H9 (cell line): ENCODE data around the gene CAPN2. TPM values are rescaled to one million over a fixed set of nuclear protein-coding genes. Genes with fewer than 3 reads are reported as not detected.

Experiments used
- DNase-seq: peaks from one replicate; pipeline ENCODE4 v3.0.0-alpha.2; 2017
- H2AFZ ChIP-seq: one replicate; pipeline ENCODE4 v1.6.1; 2013; ENCODE audit warnings: mild to moderate bottlenecking, low read length, control low read depth, moderate library complexity
- H2AK5ac ChIP-seq: 2 replicates; pipeline ENCODE4 v1.6.1; 2013; ENCODE audit warnings: low read length, control low read depth, mixed read lengths; ENCODE audit not compliant: insufficient read length
- H2BK120ac ChIP-seq: one replicate; pipeline ENCODE4 v1.6.1; 2013; ENCODE audit warnings: low read depth, mild to moderate bottlenecking, low read length, control low read depth, inconsistent platforms; ENCODE audit not compliant: poor library complexity, severe bottlenecking
- H2BK12ac ChIP-seq: 2 replicates; pipeline ENCODE4 v1.6.1; 2013; ENCODE audit warnings: low read length, control low read depth, mixed read lengths, low read depth; ENCODE audit not compliant: insufficient read length
- H2BK15ac ChIP-seq: 2 replicates; pipeline ENCODE4 v1.6.1; 2013; ENCODE audit warnings: low read depth, low read length, control low read depth
- H2BK20ac ChIP-seq: one replicate; pipeline ENCODE4 v1.6.1; 2013; ENCODE audit warnings: low read depth, mild to moderate bottlenecking, low read length, control low read depth, inconsistent platforms; ENCODE audit not compliant: poor library complexity, severe bottlenecking
- H2BK5ac ChIP-seq: 2 replicates; pipeline ENCODE4 v1.6.1; 2013; ENCODE audit warnings: low read length, control low read depth, mixed read lengths; ENCODE audit not compliant: insufficient read length
- H3K14ac ChIP-seq: 2 replicates; pipeline ENCODE4 v1.6.1; 2013; ENCODE audit warnings: low read length, control low read depth; ENCODE audit not compliant: insufficient read depth
- H3K18ac ChIP-seq: 2 replicates; pipeline ENCODE4 v1.6.1; 2013; ENCODE audit warnings: low read depth, mild to moderate bottlenecking, mixed read lengths, low read length, control low read depth; ENCODE audit not compliant: insufficient read length
- H3K23ac ChIP-seq: 2 replicates; pipeline ENCODE4 v1.6.1; 2013; ENCODE audit warnings: low read length, control low read depth, mixed read lengths, low read depth; ENCODE audit not compliant: insufficient read length
- H3K23me2 ChIP-seq: 2 replicates; pipeline ENCODE4 v1.6.1; 2013; ENCODE audit warnings: low read depth, mild to moderate bottlenecking, mixed read lengths, low read length, control low read depth; ENCODE audit not compliant: insufficient read length, poor library complexity, severe bottlenecking
- H3K27ac ChIP-seq: 2 replicates; pipeline ENCODE4 v1.5.1; 2013; ENCODE audit warnings: low read length, control low read depth, mixed read lengths, low read depth; ENCODE audit not compliant: insufficient read length
- H3K27me3 ChIP-seq: 2 replicates; pipeline ENCODE4 v1.6.1; 2013; ENCODE audit warnings: low read length, control low read depth, inconsistent platforms; ENCODE audit not compliant: insufficient read depth
- H3K4ac ChIP-seq: 2 replicates; pipeline ENCODE4 v1.6.1; 2013; ENCODE audit warnings: low read depth, mild to moderate bottlenecking, control low read depth, inconsistent platforms, low read length, moderate library complexity
- H3K4me1 ChIP-seq: 2 replicates; pipeline ENCODE4 v1.6.1; 2013; ENCODE audit warnings: low read length, control low read depth, inconsistent platforms; ENCODE audit not compliant: insufficient read depth
- H3K4me2 ChIP-seq: 2 replicates; pipeline ENCODE4 v1.6.1; 2013; ENCODE audit warnings: low read length, control low read depth, mixed read lengths; ENCODE audit not compliant: insufficient read length, insufficient read depth
- H3K56ac ChIP-seq: 2 replicates; pipeline ENCODE4 v1.6.1; 2013; ENCODE audit warnings: low read depth, mild to moderate bottlenecking, mixed read lengths, low read length, control low read depth; ENCODE audit not compliant: insufficient read length
- H3K79me1 ChIP-seq: 2 replicates; pipeline ENCODE4 v1.6.1; 2013; ENCODE audit warnings: low read depth, mild to moderate bottlenecking, moderate library complexity, low read length, control low read depth, inconsistent platforms; ENCODE audit not compliant: insufficient read depth, poor library complexity, severe bottlenecking
- H3K79me2 ChIP-seq: 2 replicates; pipeline ENCODE4 v1.6.1; 2013; ENCODE audit warnings: low read length, control low read depth, inconsistent platforms; ENCODE audit not compliant: insufficient read depth
- H3K9ac ChIP-seq: 2 replicates; pipeline ENCODE4 v1.6.1; 2013; ENCODE audit warnings: low read length, control low read depth, mixed read lengths; ENCODE audit not compliant: insufficient read length; ENCODE audit errors: extremely low read depth
- H3K9me3 ChIP-seq: one replicate; pipeline ENCODE4 v1.6.1; 2013; ENCODE audit warnings: low read depth, low read length, inconsistent platforms; ENCODE audit not compliant: control insufficient read depth
- H3T11ph ChIP-seq: one replicate; pipeline ENCODE4 v1.6.1; 2013; ENCODE audit warnings: mild to moderate bottlenecking, low read length, control low read depth, inconsistent platforms
- H4K20me1 ChIP-seq: one replicate; pipeline ENCODE4 v1.6.1; 2013; ENCODE audit not compliant: control insufficient read depth, insufficient read length, insufficient read depth
- H4K5ac ChIP-seq: 2 replicates; pipeline ENCODE4 v1.6.1; 2013; ENCODE audit warnings: low read depth, mild to moderate bottlenecking, mixed read lengths, low read length, control low read depth; ENCODE audit not compliant: insufficient read length
- H4K8ac ChIP-seq: replicated peaks from 2 replicates; pipeline ENCODE4 v1.6.1; 2013; ENCODE audit warnings: low read length, control low read depth, mixed read lengths, low read depth; ENCODE audit not compliant: insufficient read length
- H4K91ac ChIP-seq: 2 replicates; pipeline ENCODE4 v1.6.1; 2013; ENCODE audit warnings: low read depth, mild to moderate bottlenecking, moderate library complexity, mixed read lengths, low read length, control low read depth; ENCODE audit not compliant: insufficient read length
- H3K27ac Mint-ChIP-seq, 3 experiments: 2 replicates in 2 of 3; 3 replicates in 1 of 3; pipeline ENCODE4 v1.8.0; 2020 to 2021; ENCODE audit warnings: mixed read lengths in 3 of 3, mild to moderate bottlenecking in 1 of 3, moderate library complexity in 1 of 3
- H3K27me3 Mint-ChIP-seq: 2 replicates; pipeline ENCODE4 v1.8.0; 2021; ENCODE audit warnings: low read depth, mild to moderate bottlenecking, moderate library complexity, mixed read lengths
- H3K36me3 Mint-ChIP-seq, 3 experiments: 2 replicates in 2 of 3; 3 replicates in 1 of 3; pipeline ENCODE4 v1.8.0; 2020 to 2021; ENCODE audit warnings: low read depth in 3 of 3, mixed read lengths in 3 of 3; ENCODE audit not compliant: insufficient read depth in 1 of 3
- H3K4me1 Mint-ChIP-seq, 2 experiments: 2 replicates each; pipeline ENCODE4 v1.8.0; 2020; ENCODE audit warnings: mixed read lengths in 2 of 2
- H3K4me3 Mint-ChIP-seq, 2 experiments: 2 replicates in 1 of 2; 3 replicates in 1 of 2; pipeline ENCODE4 v1.8.0; 2020 to 2021; ENCODE audit warnings: mild to moderate bottlenecking in 2 of 2, mixed read lengths in 2 of 2, moderate library complexity in 1 of 2
- H3K9me3 Mint-ChIP-seq, 2 experiments: 2 replicates in 1 of 2; 3 replicates in 1 of 2; pipeline ENCODE4 v1.8.0; 2020; ENCODE audit warnings: mild to moderate bottlenecking in 2 of 2, mixed read lengths in 2 of 2, moderate library complexity in 1 of 2
- WGBS: extraction: QIAGEN DNeasy Blood & Tissue Kit; methylation state at CpG from one replicate; pipeline ENCODE4 v1.1.7; 2013; ENCODE audit warnings: missing lambda C conversion rate, low lambda C conversion rate, mixed read lengths; ENCODE audit not compliant: insufficient read length; ENCODE audit errors: extremely low coverage; 5-methylcytosine and 5-hydroxymethylcytosine counted together
- long read RNA-seq: library from polyadenylated mRNA; unstranded; transcript quantifications from one replicate; pipeline ENCODE4 v2.0.0, GENCODE V29; 2020
- total RNA-seq: library from RNA; stranded (reverse); gene quantifications from 2 replicates; pipeline ENCODE4 v1.2.1, GENCODE V29; 2021
- TF ChIP-seq, protein P1 (sequence below): fragments of 200-600 bp; sonication (generic); conservative IDR thresholded peaks from 3 replicates; pipeline ENCODE4 v1.8.0; 2021; ENCODE audit warnings: antibody characterized with exemption, mild to moderate bottlenecking

CAPN2 gene
- 31.3 and 32.2 TPM in 2 replicates for total RNA-seq
- long read RNA-seq, partial matches to known transcripts, result 4 of 6 reads
- long read RNA-seq, other reads (novel, unspliced or antisense), result 2 of 6 reads

DNA sequence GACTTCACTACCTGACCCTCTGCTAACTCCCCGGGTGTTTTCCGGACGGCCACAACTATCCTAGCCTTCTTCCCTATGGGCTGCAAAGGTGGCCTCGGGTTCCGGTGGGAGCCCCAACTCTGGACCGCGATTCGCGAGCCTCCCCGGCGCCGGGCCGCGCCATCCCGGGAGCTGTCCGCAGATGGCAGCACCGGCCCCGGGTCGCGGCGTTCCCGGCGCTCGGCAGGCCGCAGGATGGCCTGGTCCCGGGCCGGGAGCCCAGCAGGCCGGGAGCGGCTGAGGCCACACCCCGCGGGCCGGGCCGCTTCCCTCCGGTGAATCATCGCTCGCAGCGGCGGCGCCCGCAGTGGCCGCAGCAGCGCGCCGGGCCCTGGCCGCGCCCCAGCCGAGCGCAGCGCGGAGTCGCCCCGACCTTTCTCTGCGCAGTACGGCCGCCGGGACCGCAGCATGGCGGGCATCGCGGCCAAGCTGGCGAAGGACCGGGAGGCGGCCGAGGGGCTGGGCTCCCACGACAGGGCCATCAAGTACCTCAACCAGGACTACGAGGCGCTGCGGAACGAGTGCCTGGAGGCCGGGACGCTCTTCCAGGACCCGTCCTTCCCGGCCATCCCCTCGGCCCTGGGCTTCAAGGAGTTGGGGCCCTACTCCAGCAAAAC lies at the start of gene CAPN2:
Gene CAPN2, plus strand, starts transcription at position 346 of the 656 bp plus-strand sequence. Its CDS starts 102 bp downstream, at position 448.
- Histone ChIP-seq H2BK5ac (no peak within 1 kb of the TSS), H4K20me1 (no peaks in the 10 kb centered on the region), H2BK20ac (no peak within 1 kb of the TSS), H3K56ac (no peak within 1 kb of the TSS), H3K79me1 (no peaks in the 10 kb centered on the region), H3K9ac (peak within 1 kb of the TSS; percentile 52), H3K23ac (no peak within 1 kb of the TSS), H2BK120ac (no peak within 1 kb of the TSS), H3K27me3 (peaks cover 18% of the 10 kb centered on the region; the same call in 1 of the 2 replicates), H4K8ac (no peak within 1 kb of the TSS), H2BK15ac (no peak within 1 kb of the TSS), H4K5ac (no peak within 1 kb of the TSS), H3K79me2 (no peaks in the 10 kb centered on the region), H2AK5ac (no peak within 1 kb of the TSS), H3K4ac (no peak within 1 kb of the TSS), H2AFZ (no peak within 1 kb of the TSS), H3T11ph (no peak within 1 kb of the TSS), H4K91ac (no peak within 1 kb of the TSS), H3K4me1 (peaks cover 4% of the 10 kb centered on the region; the same call in 1 of the 2 replicates), H2BK12ac (no peak within 1 kb of the TSS), H3K27ac (no peak within 1 kb of the TSS), H3K23me2 (peaks cover 6% of the 10 kb centered on the region), H3K18ac (peak within 1 kb of the TSS; percentile 77), H3K4me2 (peak within 1 kb of the TSS; percentile 48), H3K9me3 (no peaks in the 10 kb centered on the region), H3K14ac (peak within 1 kb of the TSS; percentile 88)
- Mint-ChIP-seq H3K4me1 (peaks cover 34 to 37% of the 10 kb centered on the region in 2 experiments), H3K27ac (peak within 1 kb of the TSS in 2 of 3 experiments; percentile 39 to 78; a peak in 2 of 7 replicates), H3K9me3 (no peaks in the 10 kb centered on the region), H3K4me3 (peak within 1 kb of the TSS; percentile 80 to 86), H3K27me3 (peaks cover 68% of the 10 kb centered on the region), H3K36me3 (peaks cover 0 to 2% (median 0%) of the 10 kb centered on the region in 3 experiments; a peak in 1 of 7 replicates)
- DNase-seq, result peak; percentile 72
- TF ChIP-seq, protein P1, sequence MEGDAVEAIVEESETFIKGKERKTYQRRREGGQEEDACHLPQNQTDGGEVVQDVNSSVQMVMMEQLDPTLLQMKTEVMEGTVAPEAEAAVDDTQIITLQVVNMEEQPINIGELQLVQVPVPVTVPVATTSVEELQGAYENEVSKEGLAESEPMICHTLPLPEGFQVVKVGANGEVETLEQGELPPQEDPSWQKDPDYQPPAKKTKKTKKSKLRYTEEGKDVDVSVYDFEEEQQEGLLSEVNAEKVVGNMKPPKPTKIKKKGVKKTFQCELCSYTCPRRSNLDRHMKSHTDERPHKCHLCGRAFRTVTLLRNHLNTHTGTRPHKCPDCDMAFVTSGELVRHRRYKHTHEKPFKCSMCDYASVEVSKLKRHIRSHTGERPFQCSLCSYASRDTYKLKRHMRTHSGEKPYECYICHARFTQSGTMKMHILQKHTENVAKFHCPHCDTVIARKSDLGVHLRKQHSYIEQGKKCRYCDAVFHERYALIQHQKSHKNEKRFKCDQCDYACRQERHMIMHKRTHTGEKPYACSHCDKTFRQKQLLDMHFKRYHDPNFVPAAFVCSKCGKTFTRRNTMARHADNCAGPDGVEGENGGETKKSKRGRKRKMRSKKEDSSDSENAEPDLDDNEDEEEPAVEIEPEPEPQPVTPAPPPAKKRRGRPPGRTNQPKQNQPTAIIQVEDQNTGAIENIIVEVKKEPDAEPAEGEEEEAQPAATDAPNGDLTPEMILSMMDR, result peak; percentile 68
- WGBS, result no CpG with 5 or more reads among the region's 74 CpGs
